Measurements from ENCODE around the gene KLK11. TPM values are rescaled to one million over a fixed set of nuclear protein-coding genes. Genes with fewer than 3 reads are reported as not detected.

Gene KLK11, protein sequence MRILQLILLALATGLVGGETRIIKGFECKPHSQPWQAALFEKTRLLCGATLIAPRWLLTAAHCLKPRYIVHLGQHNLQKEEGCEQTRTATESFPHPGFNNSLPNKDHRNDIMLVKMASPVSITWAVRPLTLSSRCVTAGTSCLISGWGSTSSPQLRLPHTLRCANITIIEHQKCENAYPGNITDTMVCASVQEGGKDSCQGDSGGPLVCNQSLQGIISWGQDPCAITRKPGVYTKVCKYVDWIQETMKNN
- polyA plus RNA-seq (2011; rRNA removed) (not detected in 2 replicates), polyA minus RNA-seq (2011; rRNA and poly(A)+ RNA removed) (not detected in 2 replicates)

GRCh38 chr19:51026554-51026831, at the start of gene KLK11:
KLK11 (minus strand) TSS chr19:51026616; CDS start chr19:51025631, 985 bp downstream.
- Histone ChIP-seq H3K4me3 (ENCODE audit: low read depth, low read length) (no peak within 1 kb of the TSS), H3K27ac (ENCODE audit: low read depth, low read length) (no peak within 1 kb of the TSS), H3K9me3 (ENCODE audit: control insufficient read depth, insufficient read depth, low read length) (peaks cover 4% of the 10 kb centered on the region), H3K27me3 (ENCODE audit: control insufficient read depth, insufficient read depth, low read length) (no peaks in the 10 kb centered on the region)
- CTCF ChIA-PET = no interaction called here
- TF ChIP-seq, protein P1, sequence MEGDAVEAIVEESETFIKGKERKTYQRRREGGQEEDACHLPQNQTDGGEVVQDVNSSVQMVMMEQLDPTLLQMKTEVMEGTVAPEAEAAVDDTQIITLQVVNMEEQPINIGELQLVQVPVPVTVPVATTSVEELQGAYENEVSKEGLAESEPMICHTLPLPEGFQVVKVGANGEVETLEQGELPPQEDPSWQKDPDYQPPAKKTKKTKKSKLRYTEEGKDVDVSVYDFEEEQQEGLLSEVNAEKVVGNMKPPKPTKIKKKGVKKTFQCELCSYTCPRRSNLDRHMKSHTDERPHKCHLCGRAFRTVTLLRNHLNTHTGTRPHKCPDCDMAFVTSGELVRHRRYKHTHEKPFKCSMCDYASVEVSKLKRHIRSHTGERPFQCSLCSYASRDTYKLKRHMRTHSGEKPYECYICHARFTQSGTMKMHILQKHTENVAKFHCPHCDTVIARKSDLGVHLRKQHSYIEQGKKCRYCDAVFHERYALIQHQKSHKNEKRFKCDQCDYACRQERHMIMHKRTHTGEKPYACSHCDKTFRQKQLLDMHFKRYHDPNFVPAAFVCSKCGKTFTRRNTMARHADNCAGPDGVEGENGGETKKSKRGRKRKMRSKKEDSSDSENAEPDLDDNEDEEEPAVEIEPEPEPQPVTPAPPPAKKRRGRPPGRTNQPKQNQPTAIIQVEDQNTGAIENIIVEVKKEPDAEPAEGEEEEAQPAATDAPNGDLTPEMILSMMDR (IDR thresholded peaks at IDR 0.05; ENCODE audit: low read depth, low read length) = no peak
- no peak for DNase-seq (ENCODE audit: low read depth, low spot score)
- POLR2A ChIA-PET = no interaction called here

DNA sequence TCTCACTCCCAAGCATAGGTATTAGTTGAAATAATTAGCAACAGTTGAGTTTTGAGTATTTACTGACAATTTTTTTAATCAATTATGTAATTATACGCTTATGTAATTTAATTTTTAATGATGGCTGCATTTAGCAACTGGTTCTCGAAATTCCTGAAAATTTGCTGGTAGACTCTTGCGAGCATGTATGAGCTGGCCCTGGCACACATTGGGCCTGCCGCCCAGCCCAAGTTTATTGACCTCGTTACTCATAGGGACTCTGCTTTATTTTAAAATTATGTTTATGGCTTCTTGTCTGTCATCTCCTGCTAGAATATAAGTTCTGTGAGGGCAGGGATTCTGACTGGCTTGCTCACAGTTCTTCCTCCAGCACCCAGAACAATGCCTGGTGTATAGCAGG, 49.6 kb upstream of the KLK11 start:
- ChIA-PET POLR2A (no interaction called here), CTCF (no interaction called here)
- Histone ChIP-seq H3K4me3 (ENCODE audit: low read depth, low read length) (no peak overlapping the region), H3K9me3 (ENCODE audit: control insufficient read depth, insufficient read depth, low read length) (peaks cover 10% of the 10 kb centered on the region; the same call in 1 of the 2 replicates), H3K27me3 (ENCODE audit: control insufficient read depth, insufficient read depth, low read length) (peaks cover 2% of the 10 kb centered on the region), H3K27ac (ENCODE audit: low read depth, low read length) (no peak overlapping the region)
- TF ChIP-seq, protein P1 (IDR thresholded peaks at IDR 0.05; ENCODE audit: low read depth, low read length) = no peak
- DNase-seq (ENCODE audit: low read depth, low spot score) = no peak

DNA sequence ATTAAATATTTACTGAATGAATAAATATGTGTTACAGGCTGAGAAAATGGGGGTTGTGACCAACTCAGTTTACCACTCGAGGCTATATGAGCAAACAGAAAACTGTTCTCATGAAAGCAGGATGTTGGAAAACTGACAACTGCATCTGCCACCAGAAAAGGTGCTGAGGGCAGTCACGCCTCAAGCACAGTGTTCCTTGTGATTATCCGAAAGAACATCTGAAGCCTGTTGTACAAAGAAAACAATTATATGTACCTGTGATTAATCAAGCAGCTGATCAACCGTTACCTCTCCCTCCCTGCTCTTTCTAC, 44.6 kb upstream of the KLK11 start:
- DNase-seq (ENCODE audit: low read depth, low spot score) = no peak
- no peak overlapping the region for H3K27ac ChIP-seq (ENCODE audit: low read depth, low read length)
- no peak overlapping the region for H3K4me3 ChIP-seq (ENCODE audit: low read depth, low read length)
- ChIA-PET POLR2A (no interaction called here), CTCF (no interaction called here)
- H3K27me3 ChIP-seq (ENCODE audit: control insufficient read depth, insufficient read depth, low read length) = peaks cover under 1% of the 10 kb centered on the region
- TF ChIP-seq, protein P1 (IDR thresholded peaks at IDR 0.05; ENCODE audit: low read depth, low read length) = no peak
- H3K9me3 ChIP-seq (ENCODE audit: control insufficient read depth, insufficient read depth, low read length) = no peaks in the 10 kb centered on the region

GRCh38 chr19:51070334-51071094, 44.1 kb upstream of the KLK11 start:
- POLR2A ChIA-PET = no interaction called here
- CTCF ChIA-PET = no interaction called here

More at GRCh38 chr19:51070334-51071094, 44.1 kb upstream of the KLK11 start:
- H3K9me3 ChIP-seq (ENCODE audit: control insufficient read depth, insufficient read depth, low read length) = no peaks in the 10 kb centered on the region
- H3K27ac ChIP-seq (ENCODE audit: low read depth, low read length) = no peak overlapping the region
- no peak overlapping the region for H3K4me3 ChIP-seq (ENCODE audit: low read depth, low read length)
- TF ChIP-seq, protein P1 (IDR thresholded peaks at IDR 0.05; ENCODE audit: low read depth, low read length) = no peak
- H3K27me3 ChIP-seq (ENCODE audit: control insufficient read depth, insufficient read depth, low read length) = no peaks in the 10 kb centered on the region
- no peak for DNase-seq (ENCODE audit: low read depth, low spot score)
